SK-N-SH (cell line): Measurements from ENCODE around the gene NLRP1. TPM values are rescaled to one million over a fixed set of nuclear protein-coding genes. Genes with fewer than 3 reads are reported as not detected.

Experiments used
- CTCF ChIA-PET: fragments of 300-600, 350-600 bp; formaldehyde crosslinking; extraction: SDS; loops from one replicate; lab custom pipeline; 2021; lab: Yijun Ruan, JAX
- POLR2A ChIA-PET: fragments of 350-600 bp; sonication (Branson Sonifier 250); formaldehyde crosslinking; extraction: SDS; loops from one replicate; lab custom pipeline; 2020; ENCODE audit warnings: antibody characterized with exemption, inconsistent platforms; lab: Yijun Ruan, JAX
- DNase-seq: peaks from one replicate; pipeline ENCODE4 v3.0.0; 2012
- H2AFZ ChIP-seq: fragments of 200-600 bp; sonication (generic); 2 replicates; pipeline ENCODE4 v1.8.1; 2016; ENCODE audit warnings: antibody characterized with exemption, mild to moderate bottlenecking, low read depth
- H3F3A ChIP-seq: fragments of 200-600 bp; sonication (generic); replicated peaks from 2 replicates; pipeline ENCODE3; 2016; ENCODE audit warnings: antibody characterized with exemption, mild to moderate bottlenecking; ENCODE audit not compliant: insufficient read depth
- H3K27ac ChIP-seq, 2 experiments: fragments of 200-500 bp in 1 of 2; fragments of 200-600 bp in 1 of 2; sonication (Bioruptor generic) in 1 of 2; sonication (generic), shearing (Covaris generic) in 1 of 2; 2 replicates each; pipeline versions ENCODE4 v1.5.1 to v1.6.1; 2014 to 2016; ENCODE audit warnings: low read depth in 2 of 2, inconsistent platforms in 1 of 2, low read length in 1 of 2, mild to moderate bottlenecking in 1 of 2, mixed read lengths in 1 of 2
- H3K27me3 ChIP-seq: fragments of 200-600 bp; sonication (generic), shearing (Covaris generic); 2 replicates; pipeline ENCODE4 v1.6.1; 2016; ENCODE audit warnings: mixed run types; ENCODE audit not compliant: insufficient read depth
- H3K36me3 ChIP-seq, 2 experiments: fragments of 200-500 bp in 1 of 2; fragments of 200-600 bp in 1 of 2; sonication (Bioruptor generic) in 1 of 2; sonication (generic) in 1 of 2; replicated peaks in 1 of 2; 2 replicates each; pipeline versions ENCODE3 to v1.5.1; 2014 to 2016; ENCODE audit warnings: low read length in 1 of 2, mild to moderate bottlenecking in 1 of 2; ENCODE audit not compliant: insufficient read depth in 2 of 2, control insufficient read depth in 1 of 2
- H3K4me1 ChIP-seq, 2 experiments: fragments of 200-500 bp in 1 of 2; fragments of 200-600 bp in 1 of 2; sonication (Bioruptor generic) in 1 of 2; sonication (generic), shearing (Covaris generic) in 1 of 2; 2 replicates each; pipeline versions ENCODE4 v1.5.1 to v1.6.1; 2014 to 2016; ENCODE audit warnings: low read depth in 1 of 2, low read length in 1 of 2, mixed run types in 1 of 2; ENCODE audit not compliant: insufficient read depth in 2 of 2, control insufficient read depth in 1 of 2
- H3K4me2 ChIP-seq: fragments of 200-600 bp; sonication (generic), shearing (Covaris generic); 2 replicates; pipeline ENCODE4 v1.6.1; 2017; ENCODE audit warnings: mixed run types
- H3K4me3 ChIP-seq, 2 experiments: fragments of 200-500 bp in 1 of 2; fragments of 200-600 bp in 1 of 2; sonication (Bioruptor generic) in 1 of 2; sonication (generic), shearing (Covaris generic) in 1 of 2; 2 replicates each; pipeline versions ENCODE4 v1.5.1 to v1.8.1; 2014 to 2016; ENCODE audit warnings: low read depth in 2 of 2, inconsistent platforms in 1 of 2, low read length in 1 of 2, mild to moderate bottlenecking in 1 of 2, mixed read lengths in 1 of 2, moderate library complexity in 1 of 2
- H3K79me2 ChIP-seq: fragments of 200-600 bp; sonication (generic); 2 replicates; pipeline ENCODE4 v1.8.1; 2017; ENCODE audit warnings: mild to moderate bottlenecking; ENCODE audit not compliant: insufficient read depth
- H3K9ac ChIP-seq: fragments of 200-600 bp; sonication (generic); 2 replicates; pipeline ENCODE4 v1.6.1; 2017; ENCODE audit warnings: mixed run types
- H3K9me2 ChIP-seq: fragments of 200-600 bp; sonication (generic); 2 replicates; pipeline ENCODE4 v1.6.1; 2017; ENCODE audit warnings: mixed run types
- H3K9me3 ChIP-seq: fragments of 200-600 bp; sonication (generic); 2 replicates; pipeline ENCODE4 v1.6.1; 2017; ENCODE audit warnings: mixed run types, mild to moderate bottlenecking, moderate library complexity
- H4K20me1 ChIP-seq: fragments of 200-600 bp; sonication (generic); 2 replicates; pipeline ENCODE4 v1.6.1; 2017; ENCODE audit warnings: mild to moderate bottlenecking, mixed run types; ENCODE audit not compliant: insufficient read depth
- ELF1 ChIP-seq: IDR thresholded peaks from 2 replicates; pipeline ENCODE4 v1.4.0; 2012
- EP300 ChIP-seq, 2 experiments: IDR thresholded peaks; 2 replicates each; pipeline versions ENCODE4 v1.4.0 to v1.6.1; 2012; ENCODE audit warnings: borderline replicate concordance in 1 of 2, low read depth in 1 of 2, low read length in 1 of 2
- EZH2phosphoT487 ChIP-seq: fragments of 200-600 bp; sonication (generic); IDR thresholded peaks from 2 replicates; pipeline ENCODE4 v1.6.1; 2017; ENCODE audit warnings: low read depth, mixed run types, mild to moderate bottlenecking, antibody characterized with exemption, moderate library complexity, borderline replicate concordance
- FOSL2 ChIP-seq: IDR thresholded peaks from 2 replicates; pipeline ENCODE4 v1.4.0; 2012; ENCODE audit warnings: low read depth, mild to moderate bottlenecking, moderate library complexity, borderline replicate concordance
- FOXM1 ChIP-seq: IDR thresholded peaks from 2 replicates; pipeline ENCODE4 v1.4.0; 2012; ENCODE audit warnings: low read depth, mild to moderate bottlenecking
- GABPA ChIP-seq: IDR thresholded peaks from 2 replicates; pipeline ENCODE4 v1.4.0; 2012; ENCODE audit warnings: low read depth, mild to moderate bottlenecking
- GATA2 ChIP-seq: sonication (generic); formaldehyde crosslinking; IDR thresholded peaks from 2 replicates; pipeline ENCODE4 v1.5.0; 2020; ENCODE audit warnings: mild to moderate bottlenecking, missing genetic modification reagents
- MEF2A ChIP-seq: IDR thresholded peaks from 2 replicates; pipeline ENCODE4 v1.4.0; 2012; ENCODE audit warnings: low read depth, borderline replicate concordance
- RAD21 ChIP-seq: IDR thresholded peaks from 2 replicates; pipeline ENCODE4 v1.6.1; 2012; ENCODE audit warnings: mild to moderate bottlenecking, low read length
- RCOR1 ChIP-seq: fragments of 150-350 bp; IDR thresholded peaks from 2 replicates; pipeline ENCODE4 v1.6.1; 2017; ENCODE audit warnings: antibody characterized with exemption, low read length
- RXRA ChIP-seq: IDR thresholded peaks from 2 replicates; pipeline ENCODE4 v1.4.0; 2012; ENCODE audit warnings: low read depth, mild to moderate bottlenecking, borderline replicate concordance
- WGBS: methylation state at CpG from one replicate; pipeline ENCODE4 v1.1.6; 2017; ENCODE audit warnings: low lambda C conversion rate; 5-methylcytosine and 5-hydroxymethylcytosine counted together
- polyA plus RNA-seq, 3 experiments: library from polyadenylated mRNA; depleted of rRNA; stranded (reverse); fragments of >200 nt; gene quantifications; 2 replicates each; pipeline ENCODE4 v1.2.3, GENCODE V29; 2012
- TF ChIP-seq, protein P1 (sequence below): IDR thresholded peaks from 2 replicates; pipeline ENCODE4 v1.4.0; 2012; ENCODE audit warnings: low read depth, borderline replicate concordance
- TF ChIP-seq, protein P2 (sequence below): IDR thresholded peaks from 2 replicates; pipeline ENCODE4 v1.4.0; 2012; ENCODE audit warnings: low read depth

The NLRP1 gene
- polyA plus RNA-seq, 1 of the 3 experiments (the other 2 are of a cell fraction) = 51.4 TPM

DNA sequence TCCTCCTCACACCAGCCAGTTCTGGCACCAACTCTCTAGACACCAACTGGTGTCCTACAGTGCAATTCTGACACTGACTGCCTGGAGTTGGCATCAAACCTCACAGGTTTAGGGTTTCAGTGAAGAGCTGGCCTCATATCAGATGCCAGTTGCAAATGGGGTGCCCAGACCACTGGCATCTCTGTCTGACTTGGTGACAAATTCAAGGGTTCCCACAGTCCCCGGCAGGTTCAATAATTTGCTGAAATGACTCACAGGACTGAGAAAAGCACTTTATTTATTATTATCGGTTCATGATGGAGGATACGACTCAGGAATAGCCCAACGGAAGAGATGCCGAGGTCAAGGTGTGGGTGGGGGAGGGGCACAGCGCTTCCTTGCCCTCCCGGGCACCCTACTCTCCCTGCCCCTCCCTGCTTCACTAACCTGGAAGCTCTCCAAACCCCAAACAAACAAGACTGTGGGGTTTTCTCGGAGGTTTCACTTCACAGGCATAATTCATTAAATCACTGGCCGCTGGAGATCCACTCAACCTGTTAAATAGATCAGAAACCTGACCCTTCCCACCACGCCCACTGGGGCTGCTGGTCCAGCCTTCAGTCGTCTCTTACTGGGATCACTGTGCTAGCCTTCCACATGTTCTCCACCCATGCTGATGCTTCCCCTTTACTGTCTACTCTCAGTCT lies 1.7 kb upstream of the NLRP1 start:
- H4K20me1 ChIP-seq = no peaks in the 10 kb centered on the region
- 24% methylated on average over 11 of the region's 11 CpGs for WGBS
- H3K27ac ChIP-seq = peak overlapping the region in 1 of 2 experiments; percentile 86; a peak in 2 of 4 replicates
- H3K9me2 ChIP-seq = no peaks in the 10 kb centered on the region
- ChIA-PET CTCF (interaction anchor here (1.2 kb wide), 2 partner anchors 836 to 837 kb away, joined by 3 read pairs; no protein-coding TSS in a partner anchor), POLR2A (no interaction called here)
- H3K79me2 ChIP-seq = peaks cover 13% of the 10 kb centered on the region
- H3K4me3 ChIP-seq = no peak overlapping the region
- H3K4me1 ChIP-seq = peaks cover 0 to 20% of the 10 kb centered on the region in 2 experiments; a peak in 3 of 4 replicates
- H3K27me3 ChIP-seq = no peaks in the 10 kb centered on the region
- no peak overlapping the region for H3K9ac ChIP-seq
- TF ChIP-seq RXRA = 0 out of 2 replicates have a peak, but pooled peaks have one; percentile 16
- no peak for TF ChIP-seq MEF2A
- peak overlapping the region; percentile 25; the same call in 1 of the 2 replicates for H2AFZ ChIP-seq
- H3K4me2 ChIP-seq = no peak overlapping the region; the same call in 1 of the 2 replicates
- DNase-seq = no peak
- H3K9me3 ChIP-seq = no peaks in the 10 kb centered on the region
- H3F3A ChIP-seq = peaks cover 24% of the 10 kb centered on the region
- H3K36me3 ChIP-seq = peaks cover 2 to 6% of the 10 kb centered on the region in 2 experiments

DNA sequence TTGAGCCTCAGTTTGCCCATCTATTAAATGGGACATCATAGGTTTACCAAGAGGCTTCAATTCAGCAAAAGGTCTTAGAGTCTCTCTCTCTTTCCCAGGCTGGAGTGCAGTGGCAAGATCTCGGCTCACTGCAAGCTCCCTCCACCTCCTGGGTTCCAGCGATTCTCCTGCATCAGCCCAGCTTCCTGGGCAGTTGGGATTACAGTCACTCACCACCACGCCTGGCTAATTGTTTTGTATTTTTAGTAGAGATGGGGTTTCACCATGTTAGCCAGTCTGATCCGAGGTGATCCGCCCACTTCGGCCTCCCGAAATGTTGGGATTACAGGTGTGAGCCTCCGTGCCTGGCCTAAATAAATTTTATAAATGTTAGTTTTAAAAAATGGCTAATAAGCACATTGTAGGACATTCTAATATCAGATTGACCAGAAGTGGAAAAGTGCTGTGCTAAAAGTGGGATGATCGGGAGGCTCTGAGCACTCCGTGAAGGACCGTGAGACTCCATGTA lies 1.0 kb upstream of the NLRP1 start:
- Histone ChIP-seq H3K4me2 (peak overlapping the region; percentile 90), H3K79me2 (peaks cover 13% of the 10 kb centered on the region), H4K20me1 (no peaks in the 10 kb centered on the region), H3K27me3 (no peaks in the 10 kb centered on the region), H3K4me1 (peaks cover 0 to 20% of the 10 kb centered on the region in 2 experiments; a peak in 3 of 4 replicates), H3K4me3 (0 out of 4 replicates have a peak overlapping the region, but pooled peaks of 1 of the 2 experiments have one; percentile 61), H3F3A (peaks cover 28% of the 10 kb centered on the region), H3K9me2 (no peaks in the 10 kb centered on the region), H3K9ac (peak overlapping the region; percentile 81; the same call in 1 of the 2 replicates), H3K9me3 (no peaks in the 10 kb centered on the region), H3K36me3 (peaks cover 3 to 12% of the 10 kb centered on the region in 2 experiments), H2AFZ (peak overlapping the region; percentile 89), H3K27ac (peak overlapping the region in 1 of 2 experiments; percentile 86; a peak in 2 of 4 replicates)
- no peak for TF ChIP-seq GATA2 (CRISPR knock-in tag)
- no peak for TF ChIP-seq EZH2phosphoT487
- TF ChIP-seq RXRA = no peak
- TF ChIP-seq EP300 (IDR thresholded peaks at IDR 0.05; ENCODE audit: borderline replicate concordance in 1 of 2, low read depth in 1 of 2, low read length in 1 of 2) = no peak
- no peak for TF ChIP-seq RAD21
- TF ChIP-seq ELF1 = no peak
- no peak for TF ChIP-seq FOSL2
- TF ChIP-seq, protein P1, sequence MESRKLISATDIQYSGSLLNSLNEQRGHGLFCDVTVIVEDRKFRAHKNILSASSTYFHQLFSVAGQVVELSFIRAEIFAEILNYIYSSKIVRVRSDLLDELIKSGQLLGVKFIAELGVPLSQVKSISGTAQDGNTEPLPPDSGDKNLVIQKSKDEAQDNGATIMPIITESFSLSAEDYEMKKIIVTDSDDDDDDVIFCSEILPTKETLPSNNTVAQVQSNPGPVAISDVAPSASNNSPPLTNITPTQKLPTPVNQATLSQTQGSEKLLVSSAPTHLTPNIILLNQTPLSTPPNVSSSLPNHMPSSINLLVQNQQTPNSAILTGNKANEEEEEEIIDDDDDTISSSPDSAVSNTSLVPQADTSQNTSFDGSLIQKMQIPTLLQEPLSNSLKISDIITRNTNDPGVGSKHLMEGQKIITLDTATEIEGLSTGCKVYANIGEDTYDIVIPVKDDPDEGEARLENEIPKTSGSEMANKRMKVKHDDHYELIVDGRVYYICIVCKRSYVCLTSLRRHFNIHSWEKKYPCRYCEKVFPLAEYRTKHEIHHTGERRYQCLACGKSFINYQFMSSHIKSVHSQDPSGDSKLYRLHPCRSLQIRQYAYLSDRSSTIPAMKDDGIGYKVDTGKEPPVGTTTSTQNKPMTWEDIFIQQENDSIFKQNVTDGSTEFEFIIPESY = no peak
- TF ChIP-seq RCOR1 = no peak
- no peak for TF ChIP-seq FOXM1
- TF ChIP-seq GABPA = no peak
- TF ChIP-seq, protein P2, sequence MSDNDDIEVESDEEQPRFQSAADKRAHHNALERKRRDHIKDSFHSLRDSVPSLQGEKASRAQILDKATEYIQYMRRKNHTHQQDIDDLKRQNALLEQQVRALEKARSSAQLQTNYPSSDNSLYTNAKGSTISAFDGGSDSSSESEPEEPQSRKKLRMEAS = no peak
- ChIA-PET CTCF (interaction anchor here (1.0 to 1.7 kb wide), 3 partner anchors 121 to 851 kb away, joined by 3 to 10 read pairs (median 3); no protein-coding TSS in a partner anchor), POLR2A (no interaction called here)
- 89% methylated on average over 11 of the region's 11 CpGs for WGBS
- no peak for DNase-seq
